ENCODE results near the gene CCDC183. TPM values are rescaled to one million over a fixed set of nuclear protein-coding genes. Genes with fewer than 3 reads are reported as not detected.
A peak's percentile ranks its signal among the peaks of the same experiment; 100 is the strongest.

Gene CCDC183
- total RNA-seq, 1 experiment from 2014 or later: 1.1 TPM

DNA sequence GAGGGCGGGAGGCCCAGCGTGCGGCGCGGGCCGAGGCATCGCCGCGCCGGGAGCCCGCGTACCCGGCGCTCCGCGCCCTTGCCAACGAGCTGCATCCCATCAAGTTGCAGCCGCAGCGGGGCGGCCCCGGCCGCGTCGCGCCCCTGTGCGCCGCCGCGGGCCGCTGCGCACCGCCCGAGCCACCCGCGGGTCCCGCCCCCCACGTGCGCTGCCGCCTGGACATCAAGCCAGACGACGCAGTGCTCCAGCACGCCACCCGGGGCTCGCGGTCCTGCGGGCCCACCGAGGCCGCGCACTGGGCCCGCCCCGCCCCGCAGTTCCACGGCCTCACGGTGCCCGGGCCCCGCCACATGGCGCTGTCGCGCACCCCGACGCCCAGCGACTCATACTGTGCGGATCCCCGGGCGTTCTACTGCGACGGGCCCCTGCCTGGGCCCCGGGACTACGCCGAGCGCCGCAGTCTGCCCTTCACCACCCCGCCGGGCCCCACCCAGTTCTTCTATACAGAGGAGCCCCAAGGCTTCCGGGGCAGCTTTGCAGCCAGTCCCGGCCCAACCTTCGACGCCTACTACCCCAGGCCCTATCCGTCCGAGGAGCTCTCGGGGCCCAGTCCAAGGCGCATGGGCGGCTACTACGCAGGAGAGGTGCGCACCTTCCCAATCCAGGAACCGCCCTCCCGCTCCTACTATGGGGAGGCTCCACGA is 48.8 kb downstream of the CCDC183 start:
- Histone ChIP-seq H3K79me1 (ENCODE audit: insufficient read depth, low read depth, low read length, poor library complexity, severe bottlenecking) (no peaks in the 10 kb centered on the region), H2BK5ac (ENCODE audit: insufficient read length, low read length) (no peak overlapping the region), H4K5ac (ENCODE audit: insufficient read length, low read depth, low read length) (no peak overlapping the region), H3K4me2 (ENCODE audit: insufficient read depth, insufficient read length, low read length) (no peak overlapping the region), H4K91ac (ENCODE audit: insufficient read length, low read depth, low read length) (no peak overlapping the region), H3K79me2 (ENCODE audit: insufficient read depth, low read length) (no peaks in the 10 kb centered on the region), H3K4ac (ENCODE audit: low read depth, low read length) (no peak overlapping the region), H2AFZ (ENCODE audit: low read length) (no peak overlapping the region), H3K9me3 (ENCODE audit: control insufficient read depth, low read depth, low read length) (no peaks in the 10 kb centered on the region), H4K20me1 (ENCODE audit: control insufficient read depth, insufficient read depth, insufficient read length) (no peaks in the 10 kb centered on the region), H2BK120ac (ENCODE audit: low read depth, low read length, poor library complexity, severe bottlenecking) (no peak overlapping the region), H3K18ac (ENCODE audit: insufficient read length, low read depth, low read length) (no peak overlapping the region), H4K8ac (replicated peaks; ENCODE audit: insufficient read length, low read depth, low read length) (no peak overlapping the region), H3T11ph (ENCODE audit: low read length) (no peak overlapping the region), H3K27ac (ENCODE audit: insufficient read length, low read depth, low read length) (no peak overlapping the region), H3K23ac (ENCODE audit: insufficient read length, low read depth, low read length) (no peak overlapping the region), H2BK12ac (ENCODE audit: insufficient read length, low read depth, low read length) (no peak overlapping the region), H2BK15ac (ENCODE audit: low read depth, low read length) (no peak overlapping the region), H2AK5ac (ENCODE audit: insufficient read length, low read length) (no peak overlapping the region), H2BK20ac (ENCODE audit: low read depth, low read length, poor library complexity, severe bottlenecking) (no peak overlapping the region), H3K4me1 (ENCODE audit: insufficient read depth, low read length) (peaks cover 2% of the 10 kb centered on the region; the same call in 1 of the 2 replicates), H3K14ac (ENCODE audit: insufficient read depth, low read length) (no peak overlapping the region), H3K56ac (ENCODE audit: insufficient read length, low read depth, low read length) (no peak overlapping the region), H3K23me2 (ENCODE audit: insufficient read length, low read depth, low read length, poor library complexity, severe bottlenecking) (peaks cover 8% of the 10 kb centered on the region), H3K9ac (ENCODE audit: extremely low read depth, insufficient read length, low read length) (no peak overlapping the region), H3K27me3 (ENCODE audit: insufficient read depth, low read length) (no peaks in the 10 kb centered on the region)
- Mint-ChIP-seq H3K36me3 (ENCODE audit: insufficient read depth in 1 of 3, low read depth in 3 of 3) (peaks cover 0 to 3% (median 0%) of the 10 kb centered on the region in 3 experiments; a peak in 3 of 7 replicates), H3K4me1 (peaks cover 16 to 27% of the 10 kb centered on the region in 2 experiments), H3K4me3 (peak overlapping the region in 1 of 2 experiments; percentile 36; a peak in 2 of 5 replicates), H3K27me3 (ENCODE audit: low read depth) (peaks cover 6% of the 10 kb centered on the region; the same call in 1 of the 2 replicates), H3K9me3 (no peaks in the 10 kb centered on the region), H3K27ac (no peak overlapping the region)
- no CpG with 5 or more reads among the region's 88 CpGs for WGBS (ENCODE audit: extremely low coverage, insufficient read length, low lambda C conversion rate)
- TF ChIP-seq, protein P1, sequence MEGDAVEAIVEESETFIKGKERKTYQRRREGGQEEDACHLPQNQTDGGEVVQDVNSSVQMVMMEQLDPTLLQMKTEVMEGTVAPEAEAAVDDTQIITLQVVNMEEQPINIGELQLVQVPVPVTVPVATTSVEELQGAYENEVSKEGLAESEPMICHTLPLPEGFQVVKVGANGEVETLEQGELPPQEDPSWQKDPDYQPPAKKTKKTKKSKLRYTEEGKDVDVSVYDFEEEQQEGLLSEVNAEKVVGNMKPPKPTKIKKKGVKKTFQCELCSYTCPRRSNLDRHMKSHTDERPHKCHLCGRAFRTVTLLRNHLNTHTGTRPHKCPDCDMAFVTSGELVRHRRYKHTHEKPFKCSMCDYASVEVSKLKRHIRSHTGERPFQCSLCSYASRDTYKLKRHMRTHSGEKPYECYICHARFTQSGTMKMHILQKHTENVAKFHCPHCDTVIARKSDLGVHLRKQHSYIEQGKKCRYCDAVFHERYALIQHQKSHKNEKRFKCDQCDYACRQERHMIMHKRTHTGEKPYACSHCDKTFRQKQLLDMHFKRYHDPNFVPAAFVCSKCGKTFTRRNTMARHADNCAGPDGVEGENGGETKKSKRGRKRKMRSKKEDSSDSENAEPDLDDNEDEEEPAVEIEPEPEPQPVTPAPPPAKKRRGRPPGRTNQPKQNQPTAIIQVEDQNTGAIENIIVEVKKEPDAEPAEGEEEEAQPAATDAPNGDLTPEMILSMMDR (conservative IDR thresholded peaks at IDR 0.05): no peak
- DNase-seq: no peak
